Measurements from ENCODE around the gene POLR1C. TPM values are rescaled to one million over a fixed set of nuclear protein-coding genes. Genes with fewer than 3 reads are reported as not detected.

POLR1C gene
- total RNA-seq, 1 experiment from 2014 or later = 84.6 TPM

DNA sequence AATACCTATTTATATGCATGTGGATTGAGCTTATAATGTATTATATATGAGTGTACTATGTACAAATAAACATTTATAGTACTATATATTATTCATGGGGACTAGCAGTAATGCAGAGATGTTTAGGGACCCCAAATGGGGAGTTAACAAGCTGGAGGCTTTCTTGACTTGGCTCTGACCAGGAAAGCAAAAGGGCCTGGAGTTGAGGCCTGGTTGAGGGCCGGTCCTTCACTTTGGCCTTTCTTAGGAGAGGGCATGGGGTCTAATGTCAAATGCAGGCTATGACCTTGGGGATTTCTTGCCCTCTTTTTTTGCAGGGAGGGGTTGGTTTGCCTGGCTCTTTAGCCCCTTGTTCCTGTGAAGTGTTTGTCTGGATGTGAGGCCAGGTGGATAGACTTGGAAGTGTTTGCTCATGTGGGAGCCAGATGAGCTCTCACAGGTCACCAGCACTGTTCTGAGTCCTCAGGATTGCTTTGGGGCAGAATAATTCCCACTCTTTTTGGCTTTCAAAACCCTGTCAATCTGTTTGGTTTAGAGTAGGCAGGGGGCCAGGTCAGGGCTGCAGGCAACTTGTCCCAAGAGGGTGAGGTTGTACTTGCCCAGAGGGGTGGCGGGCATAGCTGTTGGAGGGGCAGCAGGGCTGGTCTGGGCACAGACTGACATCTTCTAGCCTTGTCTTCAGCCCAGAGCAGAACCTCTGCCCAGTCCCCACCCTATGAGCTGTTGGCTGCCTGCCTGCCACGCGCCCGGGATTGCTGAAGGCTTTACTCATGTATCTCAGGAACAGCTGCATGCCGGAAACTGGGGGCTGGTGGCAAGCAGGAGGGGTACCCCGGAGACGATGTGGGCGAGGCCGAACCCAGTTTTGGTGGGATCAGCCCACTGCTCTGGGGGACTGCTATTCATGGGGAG is 24.9 kb upstream of the POLR1C start (continued):
- no peak for TF ChIP-seq CBX3 (IDR thresholded peaks at IDR 0.05; ENCODE audit: low read depth)

DNA sequence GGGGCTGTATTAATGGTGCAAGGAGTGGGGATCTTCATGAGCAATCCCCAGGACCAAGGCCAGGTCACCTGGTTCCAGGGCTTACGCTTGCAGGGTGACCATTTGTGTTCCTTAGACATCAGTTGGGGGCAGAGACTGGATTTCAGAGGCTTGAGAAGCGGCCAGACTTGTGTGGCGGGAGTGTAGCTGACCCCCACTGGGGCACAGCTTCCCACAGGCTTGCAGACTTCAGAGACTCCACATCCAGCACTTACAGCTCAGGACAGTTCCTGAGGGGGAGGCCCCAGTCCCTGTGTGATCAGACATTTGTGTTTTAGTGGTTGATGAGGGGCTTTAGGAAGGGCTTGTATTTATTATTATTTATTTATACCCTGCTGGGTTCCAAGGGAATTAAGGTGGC is 24.2 kb upstream of the POLR1C start:
- ChIA-PET RAD21 (ENCODE audit: low non-redundant PET in 1 of 2, low total read pairs in 2 of 2, uncharacterized antibody in 2 of 2, unreplicated experiment in 2 of 2) (no interaction called here), POLR2A (no interaction called here), CTCF (interaction anchor here (0.7 to 2.0 kb wide), 4 partner anchors 9 to 36 kb away, joined by 3 to 6 read pairs (median 4); no protein-coding TSS in a partner anchor)
- no peaks in the 10 kb centered on the region for H4K20me1 ChIP-seq (ENCODE audit: insufficient read depth)
- DNase-seq (ENCODE audit: low read depth, low spot score) = no peak
- H3K27ac ChIP-seq (ENCODE audit: low read depth, low read length) = no peak overlapping the region
- no peak for ATAC-seq
- no peak overlapping the region for H3K4me3 ChIP-seq (replicated peaks in 1 of 2; ENCODE audit: low read depth in 1 of 2, low read length in 2 of 2)
- intact Hi-C loops (cut with micrococcal nuclease) = no loop called here
- BruUV-seq (replicated peaks) = no TSS peak
- 0 out of 2 replicates have a peak overlapping the region, but pooled peaks have one; percentile 14 for H3K9ac ChIP-seq (ENCODE audit: low read length)
- H3K9me2 ChIP-seq (ENCODE audit: insufficient read depth) = no peaks in the 10 kb centered on the region
- H3K4me1 ChIP-seq (ENCODE audit: control insufficient read depth in 1 of 2, insufficient read depth in 2 of 2, low read length in 2 of 2) = peaks cover 27 to 53% of the 10 kb centered on the region in 2 experiments
- peak overlapping the region; percentile 45 for H3K4me2 ChIP-seq (ENCODE audit: low read length)
- no peaks in the 10 kb centered on the region for H3K27me3 ChIP-seq (ENCODE audit: insufficient read depth, low read length)
- peaks cover 0 to 7% of the 10 kb centered on the region in 2 experiments; a peak in 1 of 4 replicates for H3K36me3 ChIP-seq (ENCODE audit: control insufficient read depth in 1 of 2, insufficient read depth in 2 of 2, low read length in 2 of 2)
- TF ChIP-seq, protein P1, sequence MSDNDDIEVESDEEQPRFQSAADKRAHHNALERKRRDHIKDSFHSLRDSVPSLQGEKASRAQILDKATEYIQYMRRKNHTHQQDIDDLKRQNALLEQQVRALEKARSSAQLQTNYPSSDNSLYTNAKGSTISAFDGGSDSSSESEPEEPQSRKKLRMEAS (IDR thresholded peaks at IDR 0.05) = no peak
- TF ChIP-seq POLR2AphosphoS5 (IDR thresholded peaks at IDR 0.05; ENCODE audit: low read depth, low read length) = no peak
- TF ChIP-seq ZFX (IDR thresholded peaks at IDR 0.05) = no peak
- no peak for TF ChIP-seq ELF1 (IDR thresholded peaks at IDR 0.05; ENCODE audit: borderline replicate concordance, low read depth)
- no peak for TF ChIP-seq SRF (IDR thresholded peaks at IDR 0.05; ENCODE audit: low read depth)
- TF ChIP-seq TCF7L2 (IDR thresholded peaks at IDR 0.05; ENCODE audit: borderline replicate concordance, extremely low read depth, insufficient read depth, insufficient read length) = no peak
- no peak for TF ChIP-seq RAD21 (IDR thresholded peaks at IDR 0.05; ENCODE audit: low read depth)
- TF ChIP-seq CEBPB (IDR thresholded peaks at IDR 0.05; ENCODE audit: low read depth) = no peak
- TF ChIP-seq, protein P2, sequence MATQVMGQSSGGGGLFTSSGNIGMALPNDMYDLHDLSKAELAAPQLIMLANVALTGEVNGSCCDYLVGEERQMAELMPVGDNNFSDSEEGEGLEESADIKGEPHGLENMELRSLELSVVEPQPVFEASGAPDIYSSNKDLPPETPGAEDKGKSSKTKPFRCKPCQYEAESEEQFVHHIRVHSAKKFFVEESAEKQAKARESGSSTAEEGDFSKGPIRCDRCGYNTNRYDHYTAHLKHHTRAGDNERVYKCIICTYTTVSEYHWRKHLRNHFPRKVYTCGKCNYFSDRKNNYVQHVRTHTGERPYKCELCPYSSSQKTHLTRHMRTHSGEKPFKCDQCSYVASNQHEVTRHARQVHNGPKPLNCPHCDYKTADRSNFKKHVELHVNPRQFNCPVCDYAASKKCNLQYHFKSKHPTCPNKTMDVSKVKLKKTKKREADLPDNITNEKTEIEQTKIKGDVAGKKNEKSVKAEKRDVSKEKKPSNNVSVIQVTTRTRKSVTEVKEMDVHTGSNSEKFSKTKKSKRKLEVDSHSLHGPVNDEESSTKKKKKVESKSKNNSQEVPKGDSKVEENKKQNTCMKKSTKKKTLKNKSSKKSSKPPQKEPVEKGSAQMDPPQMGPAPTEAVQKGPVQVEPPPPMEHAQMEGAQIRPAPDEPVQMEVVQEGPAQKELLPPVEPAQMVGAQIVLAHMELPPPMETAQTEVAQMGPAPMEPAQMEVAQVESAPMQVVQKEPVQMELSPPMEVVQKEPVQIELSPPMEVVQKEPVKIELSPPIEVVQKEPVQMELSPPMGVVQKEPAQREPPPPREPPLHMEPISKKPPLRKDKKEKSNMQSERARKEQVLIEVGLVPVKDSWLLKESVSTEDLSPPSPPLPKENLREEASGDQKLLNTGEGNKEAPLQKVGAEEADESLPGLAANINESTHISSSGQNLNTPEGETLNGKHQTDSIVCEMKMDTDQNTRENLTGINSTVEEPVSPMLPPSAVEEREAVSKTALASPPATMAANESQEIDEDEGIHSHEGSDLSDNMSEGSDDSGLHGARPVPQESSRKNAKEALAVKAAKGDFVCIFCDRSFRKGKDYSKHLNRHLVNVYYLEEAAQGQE (IDR thresholded peaks at IDR 0.05; ENCODE audit: low read depth) = no peak
- H3K9me3 ChIP-seq (ENCODE audit: control insufficient read depth in 1 of 2, insufficient read depth in 1 of 2, low read depth in 1 of 2, low read length in 2 of 2) = no peaks in the 10 kb centered on the region
- no peak overlapping the region for H2AFZ ChIP-seq (ENCODE audit: low read depth, low read length, poor library complexity, severe bottlenecking)
- H3K79me2 ChIP-seq (ENCODE audit: insufficient read depth, low read length) = peaks cover 52% of the 10 kb centered on the region

Measured in HCT116 (cell line).